GM21737 (cell line): ENCODE measurements around the gene NCAM1.

Experiments
- ATAC-seq: cut with Tn5 transposase; IDR thresholded peaks from one replicate; pipeline ENCODE4 v1.9.1; 2021; ENCODE audit warnings: mild to moderate bottlenecking, moderate library complexity; ENCODE audit not compliant: unreplicated experiment

The NCAM1 gene

GRCh38 chr11:113271551-113272245 is 310.5 kb downstream of the NCAM1 start:
- no peak for ATAC-seq

GRCh38 chr11:113272281-113272680 is 311.1 kb downstream of the NCAM1 start:
- ATAC-seq: no peak

DNA sequence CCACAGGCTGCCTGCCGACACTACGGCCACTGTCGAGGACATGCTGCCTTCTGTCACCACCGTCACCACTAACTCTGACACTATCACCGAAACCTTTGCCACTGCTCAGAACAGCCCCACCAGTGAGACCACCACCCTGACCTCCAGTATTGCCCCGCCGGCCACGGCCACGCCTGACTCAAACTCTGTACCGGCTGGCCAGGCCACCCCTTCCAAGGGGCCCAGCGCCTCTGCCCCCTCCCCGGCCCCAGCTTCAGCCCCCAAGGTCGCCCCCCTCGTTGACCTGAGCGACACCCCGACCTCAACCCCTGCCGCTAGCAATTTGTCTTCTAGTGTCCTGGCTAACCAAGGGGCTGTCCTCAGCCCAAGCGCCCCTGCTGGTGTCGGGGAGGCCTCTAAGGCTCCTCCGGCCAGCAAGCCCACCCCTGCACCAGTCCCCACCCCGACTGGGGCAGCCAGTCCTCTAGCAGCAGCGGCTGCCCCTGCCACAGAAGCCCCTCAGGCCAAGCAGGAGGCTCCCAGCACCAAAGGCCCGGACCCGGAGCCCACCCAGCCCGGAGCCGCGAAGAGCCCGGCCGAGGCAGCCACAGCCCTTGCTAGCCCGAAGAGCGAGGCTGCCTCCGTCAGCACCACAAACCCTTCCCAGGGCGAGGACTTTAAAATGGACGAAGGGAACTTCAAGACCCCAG is 311.9 kb downstream of the NCAM1 start:
- ATAC-seq: no peak

GRCh38 chr11:113273720-113274119 is 312.5 kb downstream of the NCAM1 start:
- ATAC-seq: no peak

DNA sequence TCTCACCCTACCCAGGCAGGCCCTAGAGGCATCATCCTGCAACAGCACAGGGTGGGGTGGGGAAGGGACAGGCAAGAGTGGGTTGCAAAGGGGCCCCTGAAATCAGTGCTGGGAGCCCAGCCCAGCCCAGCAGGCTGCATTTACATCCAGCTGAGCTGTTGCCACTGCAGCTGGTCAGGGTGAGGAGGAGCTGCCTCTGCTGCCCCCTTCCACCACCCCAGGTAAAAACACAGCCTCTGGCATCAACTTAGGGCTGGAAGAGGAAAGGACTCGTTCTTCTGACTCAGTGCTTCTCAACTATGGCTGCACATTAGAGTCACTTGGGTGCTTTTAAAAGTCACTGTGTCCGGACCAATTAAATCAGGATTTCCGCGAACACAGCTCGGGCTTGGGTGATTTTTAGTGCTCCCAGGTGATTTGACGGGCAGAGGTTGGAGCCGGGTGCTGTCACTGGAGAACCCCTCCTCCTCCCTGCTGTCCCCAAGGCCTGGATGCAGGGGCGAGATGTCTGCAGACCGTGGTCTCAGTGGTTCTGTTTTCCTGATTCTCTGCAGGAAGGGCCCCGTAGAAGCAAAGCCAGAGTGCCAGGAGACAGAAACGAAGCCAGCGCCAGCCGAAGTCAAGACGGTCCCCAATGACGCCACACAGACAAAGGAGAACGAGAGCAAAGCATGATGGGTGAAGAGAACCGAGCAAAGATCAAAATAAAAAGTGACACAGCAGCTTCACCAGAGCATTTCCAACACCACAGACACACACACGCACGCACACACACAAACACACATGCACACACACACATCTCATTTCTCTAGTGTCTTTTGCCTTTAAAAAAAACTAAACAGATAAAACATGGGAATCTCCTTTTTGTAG is 313.7 kb downstream of the NCAM1 start:
- ATAC-seq: no peak

- ATAC-seq: no peak
Measured at GRCh38 chr11:113275602-113276001, 314.4 kb downstream of the NCAM1 start.

DNA sequence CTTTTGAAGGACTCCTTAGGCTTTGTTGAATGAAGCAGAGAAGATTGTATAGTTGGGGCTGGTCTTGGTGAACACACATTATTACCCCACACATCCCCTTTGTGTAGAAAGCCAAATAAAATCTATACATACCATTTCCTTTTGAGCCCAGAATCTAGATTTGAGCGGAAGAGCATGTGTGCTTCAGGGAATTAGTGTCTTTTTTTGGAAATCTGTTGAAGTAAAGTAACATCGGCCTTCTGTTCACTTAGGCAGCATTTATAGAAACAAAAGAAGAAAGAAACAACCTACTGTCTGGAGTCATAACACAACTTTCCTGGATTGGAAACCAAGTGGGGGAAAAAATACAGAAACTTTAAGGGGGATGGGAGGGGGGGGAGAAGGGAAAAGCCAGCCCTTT is 315.2 kb downstream of the NCAM1 start:
- ATAC-seq: no peak

- ATAC-seq: no peak
Measured at GRCh38 chr11:113277907-113278306, 316.7 kb downstream of the NCAM1 start.

DNA sequence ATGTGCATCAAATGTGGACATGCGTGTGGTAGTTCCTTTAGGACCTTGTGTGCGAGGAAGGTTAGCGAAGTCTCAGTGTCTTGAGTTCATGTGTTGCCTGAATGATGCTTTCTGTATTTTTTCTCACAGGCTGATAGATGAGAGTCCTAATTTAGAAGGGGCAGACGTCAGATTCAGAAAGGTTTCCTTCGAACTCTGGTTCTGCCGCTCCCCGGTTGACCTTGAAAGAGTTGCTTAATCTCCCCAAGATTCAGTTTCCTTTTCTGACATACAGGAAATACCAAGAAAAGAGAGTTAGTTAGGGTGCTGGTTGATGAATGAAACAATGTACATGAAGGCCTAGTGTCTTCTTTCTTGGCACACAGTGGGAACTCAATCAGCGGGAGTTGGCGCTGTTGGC is 317.3 kb downstream of the NCAM1 start:
- no peak for ATAC-seq

GRCh38 chr11:113278925-113279324 is 317.7 kb downstream of the NCAM1 start:
- no peak for ATAC-seq

DNA sequence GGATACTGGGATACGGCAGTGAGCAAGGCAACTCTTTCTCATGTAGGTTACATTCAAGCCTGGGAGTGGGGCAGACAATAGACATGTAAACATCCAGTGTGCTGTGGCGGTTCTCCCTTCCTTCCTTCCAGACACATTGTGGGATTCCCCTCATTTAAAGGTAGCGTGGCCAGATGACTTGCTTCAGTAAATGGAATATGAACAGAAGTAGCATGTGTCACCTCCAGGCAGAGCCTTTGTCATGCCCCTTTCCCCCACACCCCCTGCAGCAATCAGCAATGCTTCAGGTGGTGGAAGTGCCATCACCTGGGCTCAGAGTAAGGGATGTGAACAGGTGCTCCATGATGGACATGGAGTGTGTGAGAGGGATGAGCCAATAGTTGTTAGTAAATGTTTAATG is 318.4 kb downstream of the NCAM1 start:
- ATAC-seq: no peak

DNA sequence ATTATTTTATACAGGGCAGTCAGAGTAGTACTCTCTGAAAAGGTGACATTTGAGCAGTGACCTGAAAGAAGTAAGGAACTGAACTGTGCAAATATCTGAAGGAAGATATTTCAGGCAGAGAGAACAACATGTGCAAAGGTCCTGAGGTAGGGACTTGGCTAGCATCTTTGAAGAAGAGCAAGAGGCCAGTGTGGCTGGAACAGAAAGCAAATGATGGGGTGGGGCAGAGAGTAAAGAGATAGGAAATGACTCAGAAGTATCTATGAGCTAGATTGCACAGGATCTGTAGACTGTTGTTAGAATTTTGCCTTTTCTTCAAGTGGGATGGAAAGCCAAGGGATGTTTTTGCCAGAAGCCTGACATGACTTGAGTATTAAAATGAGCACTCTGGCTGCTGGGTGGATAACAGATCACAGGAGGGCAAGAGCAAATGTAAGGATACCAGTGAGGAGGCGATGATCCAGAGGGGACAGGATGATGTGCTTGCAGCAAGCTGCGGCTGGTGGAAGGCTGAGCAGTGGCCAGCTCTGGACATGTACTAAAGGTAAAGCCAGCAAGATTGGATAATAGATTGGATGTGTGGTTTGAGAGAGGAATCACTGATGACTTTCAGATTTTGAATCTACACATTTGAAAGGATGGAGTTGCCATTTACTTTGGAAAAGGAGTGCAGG is 320.0 kb downstream of the NCAM1 start:
- ATAC-seq: no peak

- no peak for ATAC-seq
Measured at GRCh38 chr11:113282898-113283437, 321.7 kb downstream of the NCAM1 start.

GRCh38 chr11:113283881-113284280 is 322.7 kb downstream of the NCAM1 start:
- ATAC-seq: no peak

GRCh38 chr11:113286009-113286408 is 324.8 kb downstream of the NCAM1 start:
- ATAC-seq: no peak

DNA sequence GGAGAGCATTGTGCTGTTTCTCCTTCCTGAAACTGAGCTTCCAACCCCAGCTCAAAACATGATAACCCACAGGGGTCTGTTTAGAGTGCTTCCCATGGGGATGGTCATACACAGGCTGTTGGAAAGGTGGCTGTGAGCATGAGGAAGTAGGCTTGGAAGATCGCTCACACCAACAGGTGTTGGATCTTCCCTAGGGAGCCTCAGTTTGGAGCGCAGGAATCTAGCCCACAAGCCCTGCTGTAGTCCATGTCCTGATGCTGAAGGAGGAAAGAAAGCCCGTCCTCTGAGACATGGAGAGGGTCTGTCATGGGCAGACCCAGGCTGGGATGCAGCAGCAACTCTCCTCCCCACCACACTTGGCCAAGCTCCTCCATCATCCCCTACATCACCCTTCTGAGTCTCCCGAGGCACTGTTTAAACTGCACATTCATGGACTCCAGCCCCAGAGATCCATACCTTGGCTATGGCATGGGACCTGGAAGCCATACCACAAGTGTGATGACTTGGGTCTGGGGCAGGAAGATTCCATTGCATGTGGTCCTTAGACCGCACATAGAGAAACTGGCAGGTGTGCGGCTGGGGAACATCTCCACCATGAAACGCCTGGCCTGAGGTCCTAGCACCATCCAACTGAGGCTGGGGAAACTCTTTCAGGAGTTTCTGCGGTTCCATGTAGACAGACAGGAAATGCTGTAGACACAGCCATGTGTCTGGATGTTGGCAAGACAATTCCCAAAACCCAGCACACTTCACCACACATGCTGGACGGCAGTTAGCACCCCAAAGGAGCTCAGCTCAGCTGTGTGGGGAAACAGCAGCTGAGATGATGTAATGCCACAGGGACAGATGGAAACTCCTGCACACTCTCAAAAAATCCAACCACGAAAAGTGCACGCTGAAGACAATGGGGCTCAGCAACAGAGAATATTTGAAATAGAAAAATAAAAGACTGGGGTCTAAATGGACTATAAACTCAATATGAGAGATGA is 325.6 kb downstream of the NCAM1 start:
- ATAC-seq: no peak

GRCh38 chr11:113287801-113288200 is 326.6 kb downstream of the NCAM1 start:
- ATAC-seq: no peak

DNA sequence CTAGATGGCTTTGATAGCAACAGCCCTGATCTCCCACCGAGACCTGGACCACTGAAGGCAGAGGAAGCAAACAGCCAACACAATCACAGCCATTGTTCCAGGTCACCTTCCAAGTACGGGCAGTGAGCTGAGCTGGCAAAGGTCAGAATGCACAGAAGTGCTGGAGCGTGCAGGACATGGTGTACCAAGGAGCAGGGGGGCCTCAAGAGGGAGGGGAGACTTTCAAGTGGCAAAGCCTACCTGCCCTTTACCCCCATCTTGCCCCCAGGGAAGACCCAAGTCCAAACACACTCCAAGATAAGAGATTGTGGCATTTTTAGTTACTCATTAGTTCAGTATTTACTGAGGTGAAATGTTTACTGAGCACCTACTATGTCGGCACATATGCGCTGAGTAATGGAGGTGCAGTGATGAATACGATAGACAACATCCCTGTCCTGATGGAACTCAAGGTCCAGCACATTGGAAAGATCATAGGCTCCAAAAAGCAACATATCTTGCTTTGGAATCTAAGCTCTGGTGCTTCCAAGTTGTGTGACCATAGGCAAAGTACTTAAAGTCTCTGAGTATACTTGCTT is 327.2 kb downstream of the NCAM1 start:
- ATAC-seq: no peak

DNA sequence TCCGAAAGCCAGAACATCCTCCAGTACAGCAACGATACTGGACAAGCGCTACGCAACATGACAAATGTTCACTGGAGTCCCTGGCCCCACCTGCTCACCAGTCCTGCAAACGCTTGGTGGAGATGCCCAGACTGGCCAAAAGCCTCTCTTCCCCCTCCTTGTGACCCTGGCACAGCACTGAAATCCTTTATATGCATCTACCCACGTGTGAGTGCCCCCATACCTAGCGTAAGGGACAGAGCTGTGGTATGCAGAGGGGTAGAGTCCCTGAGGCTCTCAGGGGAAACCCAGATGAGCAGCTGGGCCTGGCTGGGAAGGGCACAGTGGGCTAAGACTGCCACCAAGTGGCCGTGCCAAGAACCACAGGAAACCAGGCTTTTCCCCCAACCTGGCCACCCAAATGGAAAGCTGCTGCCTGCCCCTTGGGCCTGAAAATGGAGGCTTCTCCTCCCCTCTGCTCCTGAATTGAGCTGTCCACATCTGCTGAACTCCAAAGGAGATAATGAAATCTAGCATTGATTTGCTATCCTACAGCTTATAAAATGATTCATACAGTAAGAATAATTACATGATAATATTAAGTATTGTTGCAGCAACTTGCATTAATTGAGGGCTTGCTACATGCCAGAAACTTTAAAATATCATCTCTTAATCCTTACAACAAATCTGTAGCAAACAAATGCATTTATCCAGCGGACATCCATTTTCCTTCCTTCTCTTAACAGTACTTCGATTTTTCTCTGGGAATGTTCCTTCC is 328.4 kb downstream of the NCAM1 start:
- peak; percentile 87 for ATAC-seq
